NCI-H748 (cell line): ENCODE measurements around the gene STT3B.
A peak's percentile ranks its signal among the peaks of the same experiment; 100 is the strongest.
"Not testable (repeated sequence)": the region's sequence is repeated elsewhere in the genome, so short reads cannot be mapped to it uniquely, and the experiment has no call there.

Source experiments
- DNase-seq: peaks from one replicate; lab custom pipeline; 2025; ENCODE audit not compliant: unreplicated experiment; lab: John Stamatoyannopoulos, UW

STT3B gene

GRCh38 chr3:31590650-31591049 is 57.9 kb downstream of the STT3B start:
- no peak for DNase-seq

- DNase-seq: no peak
Observed at GRCh38 chr3:31592764-31593163, 60.0 kb downstream of the STT3B start.

- DNase-seq: no peak
Observed at GRCh38 chr3:31596176-31596575, 63.5 kb downstream of the STT3B start.

GRCh38 chr3:31600431-31600830 is 67.7 kb downstream of the STT3B start:
- no peak for DNase-seq

- DNase-seq: not testable (repeated sequence)
Observed at GRCh38 chr3:31605333-31605732, 72.6 kb downstream of the STT3B start.

- no peak for DNase-seq
Observed at GRCh38 chr3:31606453-31606852, 73.7 kb downstream of the STT3B start.

GRCh38 chr3:31610700-31611275 is 78.1 kb downstream of the STT3B start:
- DNase-seq: peak; percentile 22

- no peak for DNase-seq
Observed at GRCh38 chr3:31613177-31613576, 80.5 kb downstream of the STT3B start.

- no peak for DNase-seq
Observed at GRCh38 chr3:31613654-31614053, 80.9 kb downstream of the STT3B start.

- peak; percentile 69 for DNase-seq
Observed at GRCh38 chr3:31614162-31614921, 81.6 kb downstream of the STT3B start.

- peak; percentile 75 for DNase-seq
Observed at GRCh38 chr3:31615071-31615875, 82.5 kb downstream of the STT3B start.

- DNase-seq: no peak
Observed at GRCh38 chr3:31616711-31617110, 84.0 kb downstream of the STT3B start.

GRCh38 chr3:31620656-31621055 is 87.9 kb downstream of the STT3B start:
- no peak for DNase-seq

- no peak for DNase-seq
Observed at GRCh38 chr3:31621314-31621713, 88.6 kb downstream of the STT3B start.

GRCh38 chr3:31622636-31623288 is 90.0 kb downstream of the STT3B start:
- DNase-seq: no peak

- no peak for DNase-seq
Observed at GRCh38 chr3:31624083-31624709, 91.5 kb downstream of the STT3B start.

GRCh38 chr3:31625358-31625757 is 92.6 kb downstream of the STT3B start:
- no peak for DNase-seq

GRCh38 chr3:31629054-31629453 is 96.3 kb downstream of the STT3B start:
- no peak for DNase-seq

GRCh38 chr3:31634476-31634875 is 101.8 kb downstream of the STT3B start:
- DNase-seq: no peak

- DNase-seq: no peak
Observed at GRCh38 chr3:31635545-31635944, 102.8 kb downstream of the STT3B start.

GRCh38 chr3:31636049-31636448 is 103.3 kb downstream of the STT3B start:
- no peak for DNase-seq
